ENCODE results near the gene CTPS2.
A peak's percentile ranks its signal among the peaks of the same experiment; 100 is the strongest.

CTPS2 gene

GRCh38 chrX:16661495-16661894 is 51.0 kb downstream of the CTPS2 start:
- peaks cover 0 to 4% of the 10 kb centered on the region in 2 donors for H3K27me3 ChIP-seq (ENCODE audit: control insufficient read depth in 2 of 2, insufficient read depth in 2 of 2, low read length in 2 of 2)

GRCh38 chrX:16659321-16659720 is 53.1 kb downstream of the CTPS2 start:
- H3K9ac ChIP-seq (ENCODE audit: low read depth in 1 of 2, low read length in 2 of 2): no peak overlapping the region
- peaks cover 2 to 3% of the 10 kb centered on the region in 2 donors for H3K27me3 ChIP-seq (ENCODE audit: control insufficient read depth in 2 of 2, insufficient read depth in 2 of 2, low read length in 2 of 2)
- peaks cover 0 to 2% of the 10 kb centered on the region in 2 donors for H3K4me1 ChIP-seq (ENCODE audit: control insufficient read depth in 2 of 2, insufficient read depth in 2 of 2, low read length in 2 of 2)
- no peak overlapping the region for H3K4me3 ChIP-seq (ENCODE audit: low read length in 2 of 2)
- H3K36me3 ChIP-seq (ENCODE audit: control insufficient read depth in 2 of 2, insufficient read depth in 2 of 2, low read length in 2 of 2): no peaks in the 10 kb centered on the region
- no peaks in the 10 kb centered on the region for H3K9me3 ChIP-seq (ENCODE audit: control insufficient read depth in 2 of 2, low read length in 2 of 2)
- H3K27ac ChIP-seq (ENCODE audit: low read depth in 2 of 2, low read length in 2 of 2): no peak overlapping the region

More at GRCh38 chrX:16661495-16661894, 51.0 kb downstream of the CTPS2 start:
- Histone ChIP-seq H3K4me1 (ENCODE audit: control insufficient read depth in 2 of 2, insufficient read depth in 2 of 2, low read length in 2 of 2) (peaks cover 0 to 2% of the 10 kb centered on the region in 2 donors), H3K27ac (ENCODE audit: low read depth in 2 of 2, low read length in 2 of 2) (no peak overlapping the region), H3K9ac (ENCODE audit: low read depth in 1 of 2, low read length in 2 of 2) (no peak overlapping the region), H3K4me3 (ENCODE audit: low read length in 2 of 2) (no peak overlapping the region), H3K9me3 (ENCODE audit: control insufficient read depth in 2 of 2, low read length in 2 of 2) (no peaks in the 10 kb centered on the region), H3K36me3 (ENCODE audit: control insufficient read depth in 2 of 2, insufficient read depth in 2 of 2, low read length in 2 of 2) (peaks cover 0 to 1% of the 10 kb centered on the region in 2 donors)

DNA sequence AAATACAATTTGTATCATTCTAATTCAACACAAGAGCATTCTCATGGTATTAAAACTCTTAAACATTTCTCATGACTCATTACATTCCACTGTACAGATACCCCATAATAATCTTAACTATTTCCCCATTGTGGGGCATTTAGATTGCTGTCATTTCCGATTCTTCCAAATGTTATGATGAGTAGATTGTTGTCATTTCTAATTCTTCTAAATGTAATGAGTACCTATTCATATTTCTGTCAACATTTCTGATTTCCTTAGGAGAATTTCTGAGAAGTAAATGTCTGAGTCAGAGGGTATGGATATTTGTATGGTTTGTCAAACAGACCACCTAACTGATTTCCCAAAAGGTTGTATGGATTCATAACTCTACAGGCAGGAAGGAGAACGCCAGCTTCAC is 54.2 kb downstream of the CTPS2 start:
- H3K27me3 ChIP-seq (ENCODE audit: control insufficient read depth in 2 of 2, insufficient read depth in 2 of 2, low read length in 2 of 2): peaks cover 3 to 6% of the 10 kb centered on the region in 2 donors
- H3K27ac ChIP-seq (ENCODE audit: low read depth in 2 of 2, low read length in 2 of 2): no peak overlapping the region
- H3K4me1 ChIP-seq (ENCODE audit: control insufficient read depth in 2 of 2, insufficient read depth in 2 of 2, low read length in 2 of 2): peaks cover 0 to 2% of the 10 kb centered on the region in 2 donors
- H3K36me3 ChIP-seq (ENCODE audit: control insufficient read depth in 2 of 2, insufficient read depth in 2 of 2, low read length in 2 of 2): no peaks in the 10 kb centered on the region
- H3K9me3 ChIP-seq (ENCODE audit: control insufficient read depth in 2 of 2, low read length in 2 of 2): no peaks in the 10 kb centered on the region
- H3K4me3 ChIP-seq (ENCODE audit: low read length in 2 of 2): no peak overlapping the region
- H3K9ac ChIP-seq (ENCODE audit: low read depth in 1 of 2, low read length in 2 of 2): no peak overlapping the region

DNA sequence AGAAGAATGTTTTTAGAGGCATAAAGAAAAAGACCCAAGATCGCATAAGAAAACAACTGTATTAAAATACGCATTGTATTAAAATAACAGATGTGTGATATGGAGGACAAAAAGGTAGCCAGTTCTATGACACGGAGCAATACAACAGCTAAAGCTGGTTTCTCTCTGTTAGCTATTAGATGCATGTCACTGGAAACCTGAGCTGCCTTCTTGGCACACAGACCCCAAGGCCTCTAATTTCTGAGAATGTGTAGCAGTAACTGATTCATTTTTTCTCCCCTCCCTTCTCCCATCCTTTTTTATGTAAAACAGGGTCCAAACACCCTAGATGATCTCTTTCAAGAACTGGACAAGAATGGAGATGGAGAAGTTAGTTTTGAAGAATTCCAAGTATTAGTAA is 58.4 kb downstream of the CTPS2 start:
- Histone ChIP-seq H3K36me3 (ENCODE audit: control insufficient read depth in 2 of 2, insufficient read depth in 2 of 2, low read length in 2 of 2) (no peaks in the 10 kb centered on the region), H3K4me1 (ENCODE audit: control insufficient read depth in 2 of 2, insufficient read depth in 2 of 2, low read length in 2 of 2) (no peaks in the 10 kb centered on the region), H3K9me3 (ENCODE audit: control insufficient read depth in 2 of 2, low read length in 2 of 2) (no peaks in the 10 kb centered on the region), H3K9ac (ENCODE audit: low read depth in 1 of 2, low read length in 2 of 2) (no peak overlapping the region), H3K27ac (ENCODE audit: low read depth in 2 of 2, low read length in 2 of 2) (no peak overlapping the region), H3K4me3 (ENCODE audit: low read length in 2 of 2) (no peak overlapping the region), H3K27me3 (ENCODE audit: control insufficient read depth in 2 of 2, insufficient read depth in 2 of 2, low read length in 2 of 2) (peaks cover 3 to 7% of the 10 kb centered on the region in 2 donors)

- no peaks in the 10 kb centered on the region for H3K9me3 ChIP-seq (ENCODE audit: control insufficient read depth in 2 of 2, low read length in 2 of 2)
Observed at GRCh38 chrX:16653424-16653823, 59.0 kb downstream of the CTPS2 start.

GRCh38 chrX:16651391-16652024 is 61.0 kb downstream of the CTPS2 start:
- Histone ChIP-seq H3K27ac (ENCODE audit: low read depth in 2 of 2, low read length in 2 of 2) (no peak overlapping the region), H3K27me3 (ENCODE audit: control insufficient read depth in 2 of 2, insufficient read depth in 2 of 2, low read length in 2 of 2) (peaks cover 3 to 7% of the 10 kb centered on the region in 2 donors), H3K4me3 (ENCODE audit: low read length in 2 of 2) (no peak overlapping the region), H3K36me3 (ENCODE audit: control insufficient read depth in 2 of 2, insufficient read depth in 2 of 2, low read length in 2 of 2) (no peaks in the 10 kb centered on the region), H3K4me1 (ENCODE audit: control insufficient read depth in 2 of 2, insufficient read depth in 2 of 2, low read length in 2 of 2) (peaks cover 0 to 2% of the 10 kb centered on the region in 2 donors), H3K9me3 (ENCODE audit: control insufficient read depth in 2 of 2, low read length in 2 of 2) (no peaks in the 10 kb centered on the region), H3K9ac (ENCODE audit: low read depth in 1 of 2, low read length in 2 of 2) (no peak overlapping the region)

More at GRCh38 chrX:16653424-16653823, 59.0 kb downstream of the CTPS2 start:
- no peaks in the 10 kb centered on the region for H3K4me1 ChIP-seq (ENCODE audit: control insufficient read depth in 2 of 2, insufficient read depth in 2 of 2, low read length in 2 of 2)
- H3K27ac ChIP-seq (ENCODE audit: low read depth in 2 of 2, low read length in 2 of 2): no peak overlapping the region
- no peak overlapping the region for H3K9ac ChIP-seq (ENCODE audit: low read depth in 1 of 2, low read length in 2 of 2)
- H3K36me3 ChIP-seq (ENCODE audit: control insufficient read depth in 2 of 2, insufficient read depth in 2 of 2, low read length in 2 of 2): no peaks in the 10 kb centered on the region
- H3K4me3 ChIP-seq (ENCODE audit: low read length in 2 of 2): no peak overlapping the region
- peaks cover 3 to 7% of the 10 kb centered on the region in 2 donors for H3K27me3 ChIP-seq (ENCODE audit: control insufficient read depth in 2 of 2, insufficient read depth in 2 of 2, low read length in 2 of 2)

- peaks cover 0 to 2% of the 10 kb centered on the region in 2 donors for H3K4me1 ChIP-seq (ENCODE audit: control insufficient read depth in 2 of 2, insufficient read depth in 2 of 2, low read length in 2 of 2)
- peaks cover 7% of the 10 kb centered on the region in 2 donors for H3K27me3 ChIP-seq (ENCODE audit: control insufficient read depth in 2 of 2, insufficient read depth in 2 of 2, low read length in 2 of 2)
- no peak within 1 kb of the TSS for H3K4me3 ChIP-seq (ENCODE audit: low read length in 2 of 2)
- H3K36me3 ChIP-seq (ENCODE audit: control insufficient read depth in 2 of 2, insufficient read depth in 2 of 2, low read length in 2 of 2): no peaks in the 10 kb centered on the region
- no peaks in the 10 kb centered on the region for H3K9me3 ChIP-seq (ENCODE audit: control insufficient read depth in 2 of 2, low read length in 2 of 2)
- H3K9ac ChIP-seq (ENCODE audit: low read depth in 1 of 2, low read length in 2 of 2): no peak within 1 kb of the TSS
- no peak within 1 kb of the TSS for H3K27ac ChIP-seq (ENCODE audit: low read depth in 2 of 2, low read length in 2 of 2)
Observed at GRCh38 chrX:16649858-16650257, 62.6 kb downstream of the CTPS2 start, which contains the start of gene S100G. Gene S100G (plus strand): TSS chrX:16650158. CDS start chrX:16651007, 849 bp downstream.

DNA sequence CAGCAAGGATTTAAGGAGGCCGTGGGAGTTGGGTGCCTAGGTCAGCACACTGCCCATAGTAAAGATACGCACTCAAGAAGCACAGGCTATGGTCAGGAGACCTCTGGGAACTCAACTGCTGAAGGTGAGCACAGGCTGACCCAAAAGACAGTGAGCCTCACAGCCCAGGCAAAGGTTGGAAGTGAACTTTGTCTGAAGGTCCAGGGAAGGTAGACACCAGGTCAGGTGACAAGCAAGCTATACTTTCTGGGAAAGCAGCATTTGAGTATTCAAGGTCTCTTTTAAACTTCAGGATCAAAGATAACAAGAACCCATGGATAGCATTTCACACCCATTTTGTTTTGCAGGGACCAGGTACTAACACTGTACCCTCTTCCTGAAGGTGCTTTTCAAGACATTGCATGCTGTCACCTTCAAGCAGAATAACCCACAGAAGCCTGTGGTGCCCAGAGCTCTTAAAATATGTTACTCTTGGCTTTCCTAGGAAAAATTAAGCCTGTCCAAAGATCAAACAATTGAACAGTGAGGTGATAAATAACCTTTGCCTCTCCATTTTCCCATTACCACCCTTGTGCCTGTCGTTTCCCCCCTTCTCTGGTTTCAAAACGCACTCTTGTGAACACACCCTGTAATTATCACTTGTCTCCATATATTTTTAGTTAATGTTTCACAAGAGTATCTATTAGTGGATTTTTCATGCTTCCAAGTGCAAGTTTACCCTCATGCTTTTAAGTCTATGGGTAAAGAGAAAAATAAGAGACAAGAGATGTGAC is 65.9 kb downstream of the CTPS2 start:
- Histone ChIP-seq H3K9ac (ENCODE audit: low read depth in 1 of 2, low read length in 2 of 2) (no peak overlapping the region), H3K4me1 (ENCODE audit: control insufficient read depth in 2 of 2, insufficient read depth in 2 of 2, low read length in 2 of 2) (peaks cover 0 to 2% of the 10 kb centered on the region in 2 donors), H3K27ac (ENCODE audit: low read depth in 2 of 2, low read length in 2 of 2) (peak overlapping the region in 1 of 2 donors; percentile 48), H3K4me3 (ENCODE audit: low read length in 2 of 2) (peak overlapping the region in 1 of 2 donors; percentile 3), H3K9me3 (ENCODE audit: control insufficient read depth in 2 of 2, low read length in 2 of 2) (no peaks in the 10 kb centered on the region), H3K36me3 (ENCODE audit: control insufficient read depth in 2 of 2, insufficient read depth in 2 of 2, low read length in 2 of 2) (no peaks in the 10 kb centered on the region), H3K27me3 (ENCODE audit: control insufficient read depth in 2 of 2, insufficient read depth in 2 of 2, low read length in 2 of 2) (peaks cover 3 to 11% of the 10 kb centered on the region in 2 donors)

GRCh38 chrX:16643176-16643575 is 69.3 kb downstream of the CTPS2 start:
- Histone ChIP-seq H3K27ac (ENCODE audit: low read depth in 2 of 2, low read length in 2 of 2) (no peak overlapping the region), H3K4me1 (ENCODE audit: control insufficient read depth in 2 of 2, insufficient read depth in 2 of 2, low read length in 2 of 2) (peaks cover 0 to 2% of the 10 kb centered on the region in 2 donors), H3K9ac (ENCODE audit: low read depth in 1 of 2, low read length in 2 of 2) (no peak overlapping the region), H3K36me3 (ENCODE audit: control insufficient read depth in 2 of 2, insufficient read depth in 2 of 2, low read length in 2 of 2) (no peaks in the 10 kb centered on the region), H3K27me3 (ENCODE audit: control insufficient read depth in 2 of 2, insufficient read depth in 2 of 2, low read length in 2 of 2) (peaks cover 0 to 16% of the 10 kb centered on the region in 2 donors), H3K4me3 (ENCODE audit: low read length in 2 of 2) (no peak overlapping the region), H3K9me3 (ENCODE audit: control insufficient read depth in 2 of 2, low read length in 2 of 2) (no peaks in the 10 kb centered on the region)

DNA sequence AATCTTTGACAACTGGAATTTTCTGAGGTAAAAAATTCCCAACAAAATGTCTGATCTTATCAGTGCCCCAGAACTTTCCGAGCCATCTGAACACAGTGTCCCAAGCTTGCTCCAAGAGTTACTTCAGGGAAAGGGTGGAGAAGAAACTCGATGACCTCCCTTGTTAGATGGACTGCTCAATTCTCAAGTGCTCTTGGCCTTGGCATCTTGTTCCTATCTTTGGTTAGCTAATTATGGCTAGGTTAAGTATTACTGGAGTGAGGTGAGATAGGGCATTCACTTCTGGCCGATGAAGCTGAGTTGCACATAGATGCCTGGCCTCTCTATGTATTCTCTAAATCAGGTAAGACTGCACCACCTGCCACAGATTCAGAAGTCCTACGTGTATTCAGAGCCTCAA is 71.6 kb downstream of the CTPS2 start:
- Histone ChIP-seq H3K4me1 (ENCODE audit: control insufficient read depth in 2 of 2, insufficient read depth in 2 of 2, low read length in 2 of 2) (no peaks in the 10 kb centered on the region), H3K36me3 (ENCODE audit: control insufficient read depth in 2 of 2, insufficient read depth in 2 of 2, low read length in 2 of 2) (peaks cover 0 to 2% of the 10 kb centered on the region in 2 donors), H3K9me3 (ENCODE audit: control insufficient read depth in 2 of 2, low read length in 2 of 2) (no peaks in the 10 kb centered on the region), H3K4me3 (ENCODE audit: low read length in 2 of 2) (no peak overlapping the region), H3K9ac (ENCODE audit: low read depth in 1 of 2, low read length in 2 of 2) (no peak overlapping the region), H3K27me3 (ENCODE audit: control insufficient read depth in 2 of 2, insufficient read depth in 2 of 2, low read length in 2 of 2) (peaks cover 0 to 9% of the 10 kb centered on the region in 2 donors), H3K27ac (ENCODE audit: low read depth in 2 of 2, low read length in 2 of 2) (no peak overlapping the region)
